Measurements from ENCODE around the gene SLC35A2.

The SLC35A2 gene

DNA sequence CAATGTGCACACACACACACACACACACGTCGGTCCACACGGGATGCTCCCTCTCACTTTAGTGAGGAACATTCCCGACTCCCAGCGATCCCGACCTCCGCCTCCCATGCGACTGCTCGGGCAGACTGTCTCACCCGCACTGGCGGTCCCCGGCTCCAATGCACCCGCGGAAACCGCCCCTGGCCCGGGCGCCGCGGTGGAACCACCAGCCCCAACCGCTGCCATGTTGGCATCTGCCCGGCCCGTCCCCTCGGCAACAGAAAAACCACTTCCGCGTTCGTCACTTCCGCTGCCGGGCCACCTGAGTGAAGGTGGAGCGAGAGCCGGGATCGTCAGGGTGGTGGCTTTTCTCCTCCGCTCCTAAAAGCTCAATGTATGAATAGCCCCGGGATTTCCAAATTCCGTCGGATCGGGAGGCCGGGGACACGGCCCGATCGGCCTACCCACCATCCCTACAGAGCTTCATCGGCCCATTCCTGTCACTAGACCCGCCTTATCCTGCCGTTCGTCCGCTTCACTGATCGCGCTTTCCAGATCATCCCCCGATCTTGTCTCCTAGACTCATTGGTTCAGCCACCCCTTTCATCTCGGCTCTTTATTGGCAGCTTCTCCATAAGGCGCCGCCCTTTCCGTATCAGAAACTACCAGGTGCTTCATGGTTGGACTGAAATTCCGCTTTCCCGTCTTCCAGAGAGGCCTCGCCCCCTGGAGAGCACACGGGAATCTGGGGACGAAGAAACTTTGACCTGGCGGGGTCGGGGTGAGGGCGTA lies at the start of gene SLC35A2:
Gene SLC35A2 (minus strand): TSS at position 235 of the 771 bp plus-strand sequence. CDS start 10 bp downstream, at position 225.
- Histone ChIP-seq H3K36me3 (ENCODE audit: insufficient read depth, low read length) (no peaks in the 10 kb centered on the region), H3K4me3 (ENCODE audit: low read depth in 1 of 2, low read length in 2 of 2) (peak within 1 kb of the TSS; percentile 53 to 64), H3K27me3 (ENCODE audit: control insufficient read depth in 1 of 2, insufficient read depth in 2 of 2, low read length in 2 of 2) (no peaks in the 10 kb centered on the region), H3K9me3 (ENCODE audit: low read length) (no peaks in the 10 kb centered on the region), H3K9ac (ENCODE audit: low read length) (peak within 1 kb of the TSS; percentile 76), H3K27ac (ENCODE audit: low read depth, low read length) (peak within 1 kb of the TSS; percentile 20), H3K4me1 (ENCODE audit: insufficient read depth, low read length) (peaks cover 6% of the 10 kb centered on the region)

GRCh38 chrX:48960291-48960690 lies 48.8 kb upstream of the SLC35A2 start:
- Histone ChIP-seq H3K4me3 (ENCODE audit: low read depth in 1 of 2, low read length in 2 of 2) (no peak overlapping the region), H3K9ac (ENCODE audit: low read length) (no peak overlapping the region), H3K9me3 (ENCODE audit: low read length) (no peaks in the 10 kb centered on the region), H3K36me3 (ENCODE audit: insufficient read depth, low read length) (peaks cover 10% of the 10 kb centered on the region), H3K4me1 (ENCODE audit: insufficient read depth, low read length) (peaks cover 15% of the 10 kb centered on the region), H3K27ac (ENCODE audit: low read depth, low read length) (no peak overlapping the region), H3K27me3 (ENCODE audit: control insufficient read depth in 1 of 2, insufficient read depth in 2 of 2, low read length in 2 of 2) (no peaks in the 10 kb centered on the region)

GRCh38 chrX:48958635-48959094 lies 47.2 kb upstream of the SLC35A2 start:
- H3K36me3 ChIP-seq (ENCODE audit: insufficient read depth, low read length), result peaks cover 15% of the 10 kb centered on the region
- H3K9ac ChIP-seq (ENCODE audit: low read length), result peak overlapping the region; percentile 27
- peak overlapping the region; percentile 30 to 46 for H3K4me3 ChIP-seq (ENCODE audit: low read depth in 1 of 2, low read length in 2 of 2)
- H3K9me3 ChIP-seq (ENCODE audit: low read length), result no peaks in the 10 kb centered on the region
- peak overlapping the region; percentile 90 for H3K27ac ChIP-seq (ENCODE audit: low read depth, low read length)
- H3K4me1 ChIP-seq (ENCODE audit: insufficient read depth, low read length), result peaks cover 27% of the 10 kb centered on the region
- no peaks in the 10 kb centered on the region for H3K27me3 ChIP-seq (ENCODE audit: control insufficient read depth in 1 of 2, insufficient read depth in 2 of 2, low read length in 2 of 2)

DNA sequence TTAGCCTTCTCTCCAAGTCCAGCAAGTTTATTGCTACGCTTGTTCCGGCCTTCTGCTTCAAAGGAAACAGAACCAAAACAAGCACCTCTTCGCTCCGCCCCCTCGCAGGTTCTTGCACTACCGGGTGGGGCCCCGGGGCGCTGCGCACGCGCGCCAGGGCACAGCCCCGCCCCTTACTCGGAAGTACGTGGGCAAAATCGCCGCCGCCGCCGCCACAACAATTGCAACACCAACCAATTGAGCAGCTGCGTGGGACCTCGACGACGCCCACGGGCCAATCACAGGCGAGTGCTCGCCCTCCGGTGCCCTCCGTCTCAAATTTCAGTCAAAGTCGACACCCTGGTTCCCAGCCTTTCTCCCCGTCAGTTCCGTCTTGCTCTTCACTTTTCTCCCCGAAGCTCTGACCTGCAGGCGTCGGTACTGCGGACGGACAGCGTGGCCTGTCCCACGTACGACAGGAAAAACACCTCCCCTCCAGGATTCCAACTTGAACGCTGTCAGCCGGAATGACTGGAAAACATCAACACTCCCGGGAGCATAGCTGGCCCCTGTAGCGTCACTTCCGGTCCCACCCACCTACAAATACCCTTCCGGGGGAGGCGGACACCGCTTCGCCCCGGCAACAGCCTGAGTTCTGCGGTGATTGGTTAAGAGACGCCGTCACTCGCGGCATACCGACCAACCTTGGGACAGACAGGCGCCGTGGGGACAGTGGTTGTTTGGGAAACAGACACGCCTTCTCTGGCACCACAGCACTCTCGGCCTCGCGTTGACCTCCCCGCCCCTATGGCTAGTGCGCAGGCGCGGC lies 46.6 kb upstream of the SLC35A2 start:
- Histone ChIP-seq H3K4me3 (ENCODE audit: low read depth in 1 of 2, low read length in 2 of 2) (peak overlapping the region; percentile 36 to 58), H3K36me3 (ENCODE audit: insufficient read depth, low read length) (peaks cover 15% of the 10 kb centered on the region), H3K4me1 (ENCODE audit: insufficient read depth, low read length) (peaks cover 32% of the 10 kb centered on the region), H3K27ac (ENCODE audit: low read depth, low read length) (peak overlapping the region; percentile 90), H3K9me3 (ENCODE audit: low read length) (no peaks in the 10 kb centered on the region), H3K9ac (ENCODE audit: low read length) (peak overlapping the region; percentile 27), H3K27me3 (ENCODE audit: control insufficient read depth in 1 of 2, insufficient read depth in 2 of 2, low read length in 2 of 2) (no peaks in the 10 kb centered on the region)

DNA sequence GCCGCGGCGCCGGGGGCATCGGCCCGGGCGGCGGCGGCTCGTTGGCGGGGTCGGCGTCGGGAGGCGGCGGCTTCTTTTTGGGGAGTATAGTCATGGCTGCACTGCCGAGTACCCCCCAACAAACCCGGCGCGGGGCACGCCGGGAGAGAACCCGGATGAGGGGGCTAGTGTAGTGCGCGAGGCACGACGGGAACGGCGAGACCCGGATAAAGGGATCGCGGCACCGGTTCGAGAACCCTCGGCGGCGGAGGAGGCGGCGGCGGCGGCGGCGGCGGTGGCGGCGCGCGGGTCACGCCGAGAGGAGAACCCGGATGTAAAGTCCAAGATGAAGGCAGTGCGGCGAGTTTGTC lies 46.0 kb upstream of the SLC35A2 start, which contains the start of gene OTUD5:
Gene OTUD5 (minus strand): TSS at position 131 of the 350 bp plus-strand sequence. CDS start 37 bp downstream, at position 94.
- peak within 1 kb of the TSS; percentile 60 for H3K9ac ChIP-seq (ENCODE audit: low read length)

DNA sequence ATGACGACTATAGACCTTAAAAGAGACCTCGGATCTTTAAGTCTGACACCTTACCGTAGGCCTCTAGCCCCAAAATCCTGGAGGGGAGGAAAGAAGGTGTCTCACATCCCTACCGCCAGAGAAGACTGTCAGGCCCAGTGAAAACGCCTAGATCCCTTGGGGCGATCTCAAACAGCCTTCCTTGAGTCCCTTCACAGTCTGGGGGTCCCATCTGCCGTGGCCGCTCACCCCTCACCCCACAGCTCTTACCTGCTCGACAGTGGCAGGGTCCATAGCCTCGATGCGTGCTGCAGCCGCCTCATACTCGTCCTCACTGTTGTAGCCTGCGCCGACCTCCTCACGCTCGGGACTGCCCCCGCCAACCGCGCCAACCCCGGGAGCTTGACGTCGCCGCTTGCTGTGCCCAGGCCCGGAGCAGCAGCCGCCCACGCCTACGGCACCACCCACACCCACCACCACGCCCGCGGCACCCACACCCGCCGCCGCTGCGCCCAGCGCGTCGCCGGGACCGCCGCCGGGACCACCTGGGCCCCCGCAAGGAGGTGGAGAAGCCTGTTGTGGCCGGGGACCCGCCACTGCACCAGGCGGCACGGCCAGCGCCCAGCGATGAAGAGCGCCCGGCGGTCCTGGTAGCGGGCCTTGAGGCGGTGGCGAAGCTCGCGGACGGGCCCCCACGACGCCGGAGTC lies 45.4 kb upstream of the SLC35A2 start:
- Histone ChIP-seq H3K4me1 (ENCODE audit: insufficient read depth, low read length) (peaks cover 37% of the 10 kb centered on the region), H3K36me3 (ENCODE audit: insufficient read depth, low read length) (peaks cover 15% of the 10 kb centered on the region), H3K27me3 (ENCODE audit: control insufficient read depth in 1 of 2, insufficient read depth in 2 of 2, low read length in 2 of 2) (no peaks in the 10 kb centered on the region), H3K9me3 (ENCODE audit: low read length) (no peaks in the 10 kb centered on the region), H3K9ac (ENCODE audit: low read length) (peak overlapping the region; percentile 60), H3K27ac (ENCODE audit: low read depth, low read length) (peak overlapping the region; percentile 56), H3K4me3 (ENCODE audit: low read depth in 1 of 2, low read length in 2 of 2) (peak overlapping the region; percentile 52 to 55)

More for the DNA sequence above, 46.0 kb upstream of the SLC35A2 start, which contains the start of gene OTUD5:
- Histone ChIP-seq H3K27ac (ENCODE audit: low read depth, low read length) (peak within 1 kb of the TSS; percentile 90), H3K27me3 (ENCODE audit: control insufficient read depth in 1 of 2, insufficient read depth in 2 of 2, low read length in 2 of 2) (no peaks in the 10 kb centered on the region), H3K36me3 (ENCODE audit: insufficient read depth, low read length) (peaks cover 15% of the 10 kb centered on the region), H3K4me1 (ENCODE audit: insufficient read depth, low read length) (peaks cover 37% of the 10 kb centered on the region), H3K9me3 (ENCODE audit: low read length) (no peaks in the 10 kb centered on the region), H3K4me3 (ENCODE audit: low read depth in 1 of 2, low read length in 2 of 2) (peak within 1 kb of the TSS; percentile 52 to 58)

DNA sequence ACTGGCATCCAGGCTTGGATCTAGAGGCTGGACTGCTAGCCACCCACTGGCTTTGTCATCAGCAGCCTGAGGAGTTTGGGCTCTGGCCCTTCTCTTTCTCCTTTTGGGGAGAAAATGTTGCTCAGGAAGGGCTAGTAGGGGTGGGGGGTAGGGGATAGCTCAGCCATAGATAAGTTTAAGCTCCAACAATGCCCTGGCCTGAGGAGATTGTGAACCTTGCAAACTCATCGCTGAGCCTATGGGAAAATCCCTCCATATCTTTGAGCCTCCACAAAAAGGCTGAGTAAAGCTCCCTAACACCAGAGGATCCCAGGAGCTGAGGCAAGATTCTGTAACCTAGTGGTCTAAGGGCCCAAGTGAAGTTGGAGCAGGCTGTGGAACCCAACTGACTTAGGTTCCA lies 37.1 kb upstream of the SLC35A2 start:
- H3K9ac ChIP-seq (ENCODE audit: low read length), result no peak overlapping the region
- H3K36me3 ChIP-seq (ENCODE audit: insufficient read depth, low read length), result peaks cover 4% of the 10 kb centered on the region
- H3K4me1 ChIP-seq (ENCODE audit: insufficient read depth, low read length), result peaks cover 14% of the 10 kb centered on the region
- no peak overlapping the region for H3K4me3 ChIP-seq (ENCODE audit: low read depth in 1 of 2, low read length in 2 of 2)
- H3K27ac ChIP-seq (ENCODE audit: low read depth, low read length), result no peak overlapping the region
- no peaks in the 10 kb centered on the region for H3K27me3 ChIP-seq (ENCODE audit: control insufficient read depth in 1 of 2, insufficient read depth in 2 of 2, low read length in 2 of 2)
- no peaks in the 10 kb centered on the region for H3K9me3 ChIP-seq (ENCODE audit: low read length)

DNA sequence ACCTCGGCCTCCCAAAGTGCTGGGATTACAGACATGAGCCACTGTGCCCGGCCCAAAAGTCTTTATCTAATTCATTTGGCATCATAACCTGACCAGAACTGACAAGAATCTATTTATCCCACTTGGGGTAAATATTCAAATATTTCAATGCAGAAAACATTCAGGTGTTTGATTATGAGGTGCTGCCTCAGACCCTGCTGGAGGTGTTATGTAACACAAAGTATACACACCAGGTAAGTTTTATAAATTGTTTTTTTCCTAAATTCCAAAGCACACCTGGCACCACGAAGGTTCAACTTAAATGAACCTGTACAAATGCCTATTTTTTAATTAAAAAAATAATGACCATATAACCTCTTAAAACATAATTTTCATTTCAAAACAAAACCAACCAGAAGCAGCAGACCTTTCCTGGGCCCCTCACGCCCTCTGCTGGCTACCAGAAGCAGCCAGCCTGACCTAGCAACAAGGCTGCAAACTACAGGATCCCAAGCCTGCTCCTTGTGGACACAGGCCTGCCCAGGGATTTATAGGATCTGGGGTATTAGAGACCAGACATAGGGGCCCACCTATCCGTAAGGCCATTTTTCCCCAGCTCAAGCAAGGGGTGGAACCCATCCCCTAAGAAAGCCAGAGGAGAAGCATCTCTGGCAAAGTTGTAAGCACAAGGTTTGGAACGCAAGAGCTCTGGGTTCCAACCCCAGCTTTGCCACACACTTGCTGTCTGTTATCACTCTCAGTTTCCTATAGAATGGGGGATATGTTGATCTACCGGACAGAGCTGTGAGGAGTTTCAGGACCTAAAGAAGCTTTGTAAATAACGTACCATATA lies 34.3 kb upstream of the SLC35A2 start:
- Histone ChIP-seq H3K36me3 (ENCODE audit: insufficient read depth, low read length) (peaks cover 6% of the 10 kb centered on the region), H3K9me3 (ENCODE audit: low read length) (no peaks in the 10 kb centered on the region), H3K4me3 (ENCODE audit: low read depth in 1 of 2, low read length in 2 of 2) (no peak overlapping the region), H3K27me3 (ENCODE audit: control insufficient read depth in 1 of 2, insufficient read depth in 2 of 2, low read length in 2 of 2) (no peaks in the 10 kb centered on the region), H3K9ac (ENCODE audit: low read length) (no peak overlapping the region), H3K27ac (ENCODE audit: low read depth, low read length) (no peak overlapping the region), H3K4me1 (ENCODE audit: insufficient read depth, low read length) (peaks cover 4% of the 10 kb centered on the region)

- Histone ChIP-seq H3K4me3 (ENCODE audit: low read depth in 1 of 2, low read length in 2 of 2) (no peak overlapping the region), H3K36me3 (ENCODE audit: insufficient read depth, low read length) (peaks cover 12% of the 10 kb centered on the region), H3K4me1 (ENCODE audit: insufficient read depth, low read length) (peaks cover 10% of the 10 kb centered on the region), H3K9me3 (ENCODE audit: low read length) (no peaks in the 10 kb centered on the region), H3K9ac (ENCODE audit: low read length) (no peak overlapping the region), H3K27me3 (ENCODE audit: control insufficient read depth in 1 of 2, insufficient read depth in 2 of 2, low read length in 2 of 2) (no peaks in the 10 kb centered on the region), H3K27ac (ENCODE audit: low read depth, low read length) (no peak overlapping the region)
Observed at GRCh38 chrX:48942895-48943294, 31.4 kb upstream of the SLC35A2 start.

DNA sequence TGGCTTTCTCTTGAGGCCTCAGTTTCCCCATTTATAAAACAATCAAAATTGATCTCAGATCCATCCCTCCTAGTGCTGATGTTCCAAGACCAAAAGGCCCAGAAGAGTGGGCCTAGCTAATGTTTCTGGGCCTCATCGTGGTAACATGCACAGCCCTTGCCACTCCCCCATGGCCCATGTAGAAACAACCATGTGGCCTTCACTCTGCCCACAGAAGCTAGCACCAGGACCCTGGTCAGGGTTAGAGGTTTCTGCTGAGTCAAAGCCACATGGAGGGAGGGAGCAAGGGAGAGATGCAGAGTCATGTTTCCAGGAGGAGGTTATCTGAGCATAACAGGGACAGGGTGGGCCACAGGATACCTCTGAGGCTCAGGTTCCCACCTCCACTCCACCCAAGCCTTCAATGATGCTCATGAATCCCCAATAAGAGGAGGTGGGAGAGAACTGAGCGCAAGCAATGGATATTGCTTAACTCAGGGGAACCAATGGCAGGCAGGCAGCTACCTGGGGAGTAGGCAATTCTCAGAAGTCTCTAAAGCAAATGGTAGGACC lies 29.0 kb upstream of the SLC35A2 start:
- H3K4me1 ChIP-seq (ENCODE audit: insufficient read depth, low read length), result peaks cover 12% of the 10 kb centered on the region
- H3K9me3 ChIP-seq (ENCODE audit: low read length), result no peaks in the 10 kb centered on the region
- no peak overlapping the region for H3K27ac ChIP-seq (ENCODE audit: low read depth, low read length)
- H3K9ac ChIP-seq (ENCODE audit: low read length), result no peak overlapping the region
- no peak overlapping the region for H3K4me3 ChIP-seq (ENCODE audit: low read depth in 1 of 2, low read length in 2 of 2)
- H3K27me3 ChIP-seq (ENCODE audit: control insufficient read depth in 1 of 2, insufficient read depth in 2 of 2, low read length in 2 of 2), result no peaks in the 10 kb centered on the region
- H3K36me3 ChIP-seq (ENCODE audit: insufficient read depth, low read length), result peaks cover 12% of the 10 kb centered on the region

All from muscle layer of colon (tissue), 2 donors.